Upper lobe of right lung (tissue), 1 donor: ENCODE results near the gene ANKS1B. TPM values are rescaled to one million over a fixed set of nuclear protein-coding genes. Genes with fewer than 3 reads are reported as not detected.

Experiments
- ATAC-seq: fragments of 200-7000 bp; cut with Tn5 transposase; one replicate; pipeline ENCODE4 v1.9.1; 2020; ENCODE audit warnings: mild to moderate bottlenecking, moderate library complexity
- DNase-seq: peaks from one replicate; pipeline ENCODE4 v3.0.0-alpha.2; 2020
- H3K27ac ChIP-seq: fragments of 200-600 bp; one replicate; pipeline ENCODE4 v1.8.0; 2022
- H3K27me3 ChIP-seq: fragments of 200-600 bp; one replicate; pipeline ENCODE4 v1.8.0; 2022; ENCODE audit warnings: mild to moderate bottlenecking
- H3K36me3 ChIP-seq: fragments of 200-600 bp; one replicate; pipeline ENCODE4 v1.8.0; 2022
- H3K4me1 ChIP-seq: fragments of 200-600 bp; one replicate; pipeline ENCODE4 v1.8.0; 2022
- H3K4me3 ChIP-seq: fragments of 200-600 bp; one replicate; pipeline ENCODE4 v1.8.0; 2022; ENCODE audit warnings: mild to moderate bottlenecking
- H3K9me3 ChIP-seq: fragments of 200-600 bp; one replicate; pipeline ENCODE4 v1.8.0; 2022
- intact Hi-C: fragments of 100-400 bp; cut with DNase I; formaldehyde crosslinking; loops from one replicate; pipeline ENCODE4 v1.11.0; 2022
- total RNA-seq: library from RNA; stranded (reverse); fragmentation: NEBNext Ultra II Directional; extraction: Animal tissue kit (Norgen Biotek cat#: 25700); gene quantifications from one replicate; pipeline ENCODE4 v1.2.1, GENCODE V29; 2021
- TF ChIP-seq, protein P1 (sequence below): fragments of 200-600 bp; IDR thresholded peaks from one replicate; pipeline ENCODE4 v1.8.0; 2022; ENCODE audit warnings: antibody characterized with exemption
- donor health status: DM: no; HTN: yes; CAD: no; lungs with severe emphysema.

The ANKS1B gene
- total RNA-seq, 1 donor from 2014 or later: 5.3 TPM

DNA sequence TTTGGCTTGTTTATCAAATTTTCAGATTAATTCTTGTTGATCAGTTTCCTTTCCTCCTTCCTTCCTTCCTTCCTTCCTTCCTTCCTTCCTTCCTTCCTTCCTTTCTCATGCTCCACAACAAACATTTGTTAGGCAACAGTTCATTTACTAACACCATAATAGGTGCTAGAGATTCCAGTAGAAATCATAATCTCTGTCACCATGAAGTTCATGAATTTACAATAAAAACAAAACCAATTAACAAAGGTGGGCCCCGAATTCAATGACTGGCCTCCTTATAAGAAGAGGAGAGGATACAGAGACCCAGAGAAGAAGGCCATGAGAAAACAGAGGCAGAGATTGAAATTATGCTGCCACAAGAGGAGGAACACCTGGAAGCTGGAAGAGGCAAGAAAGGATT is 604.0 kb downstream of the ANKS1B start:
- TF ChIP-seq, protein P1, sequence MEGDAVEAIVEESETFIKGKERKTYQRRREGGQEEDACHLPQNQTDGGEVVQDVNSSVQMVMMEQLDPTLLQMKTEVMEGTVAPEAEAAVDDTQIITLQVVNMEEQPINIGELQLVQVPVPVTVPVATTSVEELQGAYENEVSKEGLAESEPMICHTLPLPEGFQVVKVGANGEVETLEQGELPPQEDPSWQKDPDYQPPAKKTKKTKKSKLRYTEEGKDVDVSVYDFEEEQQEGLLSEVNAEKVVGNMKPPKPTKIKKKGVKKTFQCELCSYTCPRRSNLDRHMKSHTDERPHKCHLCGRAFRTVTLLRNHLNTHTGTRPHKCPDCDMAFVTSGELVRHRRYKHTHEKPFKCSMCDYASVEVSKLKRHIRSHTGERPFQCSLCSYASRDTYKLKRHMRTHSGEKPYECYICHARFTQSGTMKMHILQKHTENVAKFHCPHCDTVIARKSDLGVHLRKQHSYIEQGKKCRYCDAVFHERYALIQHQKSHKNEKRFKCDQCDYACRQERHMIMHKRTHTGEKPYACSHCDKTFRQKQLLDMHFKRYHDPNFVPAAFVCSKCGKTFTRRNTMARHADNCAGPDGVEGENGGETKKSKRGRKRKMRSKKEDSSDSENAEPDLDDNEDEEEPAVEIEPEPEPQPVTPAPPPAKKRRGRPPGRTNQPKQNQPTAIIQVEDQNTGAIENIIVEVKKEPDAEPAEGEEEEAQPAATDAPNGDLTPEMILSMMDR: no peak
- Histone ChIP-seq H3K27ac (no peak overlapping the region), H3K27me3 (no peaks in the 10 kb centered on the region), H3K4me1 (no peaks in the 10 kb centered on the region), H3K36me3 (no peaks in the 10 kb centered on the region), H3K4me3 (no peak overlapping the region), H3K9me3 (no peaks in the 10 kb centered on the region)
- intact Hi-C loops: no loop called here
- ATAC-seq (no peak), DNase-seq (no peak)

DNA sequence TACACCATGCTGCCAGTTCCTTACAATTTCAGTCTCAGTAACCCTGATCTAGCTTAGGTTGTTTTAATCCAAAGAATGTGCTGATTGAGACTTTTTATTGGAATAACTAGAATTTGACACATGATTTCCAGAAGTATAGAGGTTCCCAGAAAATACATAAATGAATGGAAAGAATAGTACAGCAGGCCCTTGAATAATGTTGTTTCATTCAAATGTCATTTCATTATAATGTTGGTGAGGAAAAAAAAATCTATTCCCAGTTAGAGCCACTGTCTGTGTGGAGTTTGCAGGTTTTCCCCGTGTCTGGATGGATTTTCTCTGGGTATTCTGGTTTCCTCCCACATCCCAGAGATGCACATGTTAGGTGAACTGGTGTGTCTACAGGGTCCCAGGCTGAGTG is 610.7 kb downstream of the ANKS1B start:
- DNase-seq (no peak), ATAC-seq (no peak)
- no peaks in the 10 kb centered on the region for H3K9me3 ChIP-seq
- H3K4me3 ChIP-seq: no peak overlapping the region
- no peaks in the 10 kb centered on the region for H3K27me3 ChIP-seq
- no peak overlapping the region for H3K27ac ChIP-seq
- TF ChIP-seq, protein P1: no peak
- H3K4me1 ChIP-seq: no peaks in the 10 kb centered on the region
- intact Hi-C loops: no loop called here
- H3K36me3 ChIP-seq: no peaks in the 10 kb centered on the region

DNA sequence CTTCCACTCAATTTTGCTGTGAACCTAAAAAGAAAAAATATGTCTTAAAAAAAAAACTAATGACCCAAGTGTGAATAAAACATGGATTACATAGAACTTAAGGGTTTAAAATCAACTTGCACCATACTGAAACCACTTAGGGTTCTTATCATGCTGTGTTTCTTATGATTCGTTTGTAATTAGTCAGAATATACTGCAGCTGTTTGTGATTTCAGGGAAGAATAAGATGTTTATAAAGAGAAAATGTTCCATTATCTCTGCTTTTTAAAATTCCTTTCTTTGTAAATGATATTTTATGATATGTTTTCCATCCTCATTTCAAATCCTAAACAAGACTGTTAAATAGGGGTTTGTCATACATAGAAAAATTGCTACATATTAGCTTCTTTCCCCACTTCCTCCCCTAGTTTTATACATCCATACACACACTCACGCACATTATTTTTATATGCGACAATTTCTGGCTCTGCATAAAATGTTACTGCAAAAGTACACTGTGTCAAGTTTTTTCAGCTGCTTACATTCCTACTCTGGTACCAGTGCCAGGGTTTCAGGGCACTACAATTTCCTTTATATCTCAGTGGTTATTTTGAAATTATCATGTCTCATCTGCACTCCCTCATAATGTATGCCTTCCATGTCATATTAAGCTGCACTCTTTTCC is 612.3 kb downstream of the ANKS1B start:
- intact Hi-C loops: no loop called here
- no peak overlapping the region for H3K4me3 ChIP-seq
- no peaks in the 10 kb centered on the region for H3K9me3 ChIP-seq
- no peaks in the 10 kb centered on the region for H3K4me1 ChIP-seq
- TF ChIP-seq, protein P1: no peak
- no peak overlapping the region for H3K27ac ChIP-seq
- H3K36me3 ChIP-seq: no peaks in the 10 kb centered on the region
- H3K27me3 ChIP-seq: no peaks in the 10 kb centered on the region
- ATAC-seq (no peak), DNase-seq (no peak)

DNA sequence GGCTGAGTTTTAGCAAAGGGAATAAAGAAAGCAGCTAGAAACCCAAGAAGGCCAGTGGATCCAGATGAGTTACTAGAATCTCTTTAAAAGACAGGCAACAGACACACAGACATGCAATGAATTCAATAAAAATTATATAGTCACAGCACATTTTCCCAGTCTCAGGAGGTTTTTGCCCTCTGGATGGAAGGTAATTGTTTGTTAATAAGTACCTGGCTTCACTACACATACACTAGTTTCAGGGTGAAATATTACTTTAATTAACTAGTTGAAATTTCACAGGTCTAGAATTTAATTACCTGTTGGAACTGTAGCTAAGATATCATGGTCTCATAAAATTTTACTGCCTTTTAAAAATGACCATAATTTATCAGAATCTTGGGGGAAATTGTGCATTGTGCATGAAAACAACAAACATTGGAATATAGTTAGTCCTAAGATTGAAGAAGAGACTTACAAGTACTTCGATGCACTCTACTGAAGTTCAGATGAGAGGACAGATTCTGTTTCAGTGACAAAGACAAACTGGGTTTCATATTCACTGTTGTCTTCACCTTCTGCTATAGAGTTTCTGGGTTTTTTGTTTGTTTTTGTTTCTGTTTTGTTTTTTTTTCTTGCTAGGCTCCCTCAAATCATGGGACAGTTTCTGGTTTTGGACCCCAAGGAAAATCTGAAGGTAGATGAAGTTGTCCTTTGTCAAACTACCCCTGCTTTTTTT is 614.2 kb downstream of the ANKS1B start:
- TF ChIP-seq, protein P1: no peak
- intact Hi-C loops: no loop called here
- Histone ChIP-seq H3K4me1 (no peaks in the 10 kb centered on the region), H3K27ac (no peak overlapping the region), H3K27me3 (no peaks in the 10 kb centered on the region), H3K4me3 (no peak overlapping the region), H3K9me3 (no peaks in the 10 kb centered on the region), H3K36me3 (no peaks in the 10 kb centered on the region)
- ATAC-seq: no peak
- no peak for DNase-seq

DNA sequence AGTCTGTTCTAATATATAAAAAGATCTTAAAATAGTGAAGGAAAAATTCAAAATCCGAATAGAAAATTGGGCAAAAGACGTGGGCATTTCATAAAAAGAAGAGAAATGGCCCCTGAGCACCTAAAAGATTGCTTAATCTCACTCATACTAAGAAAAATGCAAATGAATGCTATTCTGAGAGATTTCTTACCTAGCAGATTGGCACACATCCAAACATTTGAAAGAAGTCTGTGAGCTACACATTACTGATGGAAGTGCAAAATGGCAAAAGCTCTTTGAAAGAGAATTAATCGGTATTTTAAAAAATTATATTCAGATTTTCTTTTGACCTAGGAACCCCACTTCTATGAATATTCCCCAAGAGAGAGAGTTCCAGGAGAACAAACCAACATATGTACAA is 617.6 kb downstream of the ANKS1B start:
- ATAC-seq (no peak), DNase-seq (no peak)
- H3K36me3 ChIP-seq: no peaks in the 10 kb centered on the region
- TF ChIP-seq, protein P1: no peak
- H3K27ac ChIP-seq: no peak overlapping the region
- intact Hi-C loops: no loop called here
- no peaks in the 10 kb centered on the region for H3K9me3 ChIP-seq
- H3K27me3 ChIP-seq: no peaks in the 10 kb centered on the region
- H3K4me3 ChIP-seq: no peak overlapping the region
- no peaks in the 10 kb centered on the region for H3K4me1 ChIP-seq
